Vagina (tissue), 2 donors: Measurements from ENCODE around the gene MYO19. TPM values are rescaled to one million over a fixed set of nuclear protein-coding genes. Genes with fewer than 3 reads are reported as not detected.
"Not testable (repeated sequence)": the region's sequence is repeated elsewhere in the genome, so short reads cannot be mapped to it uniquely, and the experiment has no call there.

Experiments
- DNase-seq, 2 donors: peaks; one replicate each; pipeline ENCODE4 v3.0.0-alpha.2; 2017; ENCODE audit errors: extremely low spot score in 2 of 2
- H3K27ac ChIP-seq: fragments of 200-600 bp; sonication (generic); one replicate; pipeline ENCODE4 v1.5.1; 2019
- H3K27me3 ChIP-seq: fragments of 200-600 bp; sonication (generic); one replicate; pipeline ENCODE4 v1.5.1; 2019
- H3K36me3 ChIP-seq, 2 donors: fragments of 200-600 bp; sonication (generic); one replicate each; pipeline ENCODE4 v1.5.1; 2017 to 2019
- H3K4me1 ChIP-seq: fragments of 200-600 bp; sonication (generic); one replicate; pipeline ENCODE4 v1.5.1; 2019
- H3K4me3 ChIP-seq, 2 donors: fragments of 200-600 bp; sonication (generic); 1 replicate in 1 of 2; 2 replicates in 1 of 2; pipeline ENCODE4 v1.5.1; 2016 to 2019
- H3K9me3 ChIP-seq: fragments of 200-600 bp; sonication (generic); one replicate; pipeline ENCODE4 v1.5.1; 2019
- CTCF ChIP-seq, 3 experiments: fragments of 450-650 bp in 2 of 3; fragments of 200-600 bp in 1 of 3; sonication (generic) in 1 of 3; IDR thresholded peaks; one replicate each; pipeline ENCODE4 v1.5.1; 2017 to 2019; ENCODE audit warnings: antibody characterized with exemption in 3 of 3, mild to moderate bottlenecking in 2 of 3, moderate library complexity in 2 of 3
- POLR2A ChIP-seq, 2 donors: fragments of 450-650 bp; IDR thresholded peaks; one replicate each; pipeline ENCODE4 v1.6.1; 2017; ENCODE audit warnings: antibody characterized with exemption in 2 of 2, mild to moderate bottlenecking in 2 of 2, moderate library complexity in 2 of 2
- POLR2AphosphoS5 ChIP-seq, 2 donors: sonication (generic); formaldehyde crosslinking; IDR thresholded peaks; one replicate each; pipeline ENCODE4 v1.9.0; 2017; ENCODE audit warnings: antibody characterized with exemption in 2 of 2, mild to moderate bottlenecking in 2 of 2, low read depth in 1 of 2; ENCODE audit not compliant: insufficient read depth in 1 of 2
- intact Hi-C: fragments of 100-400 bp; cut with DNase I; formaldehyde crosslinking; loops from one replicate; pipeline ENCODE4 v1.15.1; 2023
- total RNA-seq: library from RNA; depleted of rRNA; stranded (reverse); fragments of >200 nt; gene quantifications from one replicate; pipeline ENCODE4 v1.2.3, GENCODE V29; 2016

The MYO19 gene
- total RNA-seq, 1 donor from 2014 or later: 112 TPM

- Histone ChIP-seq H3K27me3 (no peaks in the 10 kb centered on the region), H3K36me3 (peaks cover 0 to 15% of the 10 kb centered on the region in 2 donors), H3K9me3 (no peaks in the 10 kb centered on the region), H3K27ac (no peak overlapping the region), H3K4me1 (no peaks in the 10 kb centered on the region), H3K4me3 (no peak overlapping the region)
- intact Hi-C loops: no loop called here
- DNase-seq: no peak
- no peak for TF ChIP-seq CTCF (IDR thresholded peaks at IDR 0.05)
- TF ChIP-seq POLR2AphosphoS5 (IDR thresholded peaks at IDR 0.05; ENCODE audit: insufficient read depth in 1 of 2, low read depth in 1 of 2): no peak
- no peak for TF ChIP-seq POLR2A (IDR thresholded peaks at IDR 0.05)
Observed at GRCh38 chr17:36511216-36511615, 23.5 kb downstream of the MYO19 start.

DNA sequence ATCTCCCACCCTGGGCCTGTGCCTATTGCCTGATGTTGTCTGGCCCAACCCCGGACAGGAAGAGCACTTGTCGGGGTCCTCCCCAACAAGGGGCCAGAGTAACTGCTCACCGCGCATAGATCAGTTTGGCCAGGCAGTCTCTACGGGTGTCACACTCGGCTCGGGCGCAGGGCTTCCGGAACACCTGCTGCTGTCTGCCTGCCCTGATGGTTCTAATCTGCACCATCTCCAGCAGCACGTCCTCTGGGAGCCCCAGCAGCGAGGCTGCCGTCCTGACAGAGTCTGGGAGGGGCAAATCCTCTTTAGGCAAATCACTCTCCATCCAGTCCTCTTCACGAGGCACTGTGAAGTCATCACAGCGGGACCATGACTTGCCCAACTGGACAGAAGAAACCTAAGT, 24.0 kb downstream of the MYO19 start:
- intact Hi-C loops: no loop called here
- H3K4me3 ChIP-seq: no peak overlapping the region
- H3K9me3 ChIP-seq: no peaks in the 10 kb centered on the region
- H3K27ac ChIP-seq: no peak overlapping the region
- no peak for DNase-seq
- no peak for TF ChIP-seq POLR2AphosphoS5 (IDR thresholded peaks at IDR 0.05; ENCODE audit: insufficient read depth in 1 of 2, low read depth in 1 of 2)
- H3K36me3 ChIP-seq: peaks cover 0 to 17% of the 10 kb centered on the region in 2 donors
- no peaks in the 10 kb centered on the region for H3K27me3 ChIP-seq
- no peaks in the 10 kb centered on the region for H3K4me1 ChIP-seq

DNA sequence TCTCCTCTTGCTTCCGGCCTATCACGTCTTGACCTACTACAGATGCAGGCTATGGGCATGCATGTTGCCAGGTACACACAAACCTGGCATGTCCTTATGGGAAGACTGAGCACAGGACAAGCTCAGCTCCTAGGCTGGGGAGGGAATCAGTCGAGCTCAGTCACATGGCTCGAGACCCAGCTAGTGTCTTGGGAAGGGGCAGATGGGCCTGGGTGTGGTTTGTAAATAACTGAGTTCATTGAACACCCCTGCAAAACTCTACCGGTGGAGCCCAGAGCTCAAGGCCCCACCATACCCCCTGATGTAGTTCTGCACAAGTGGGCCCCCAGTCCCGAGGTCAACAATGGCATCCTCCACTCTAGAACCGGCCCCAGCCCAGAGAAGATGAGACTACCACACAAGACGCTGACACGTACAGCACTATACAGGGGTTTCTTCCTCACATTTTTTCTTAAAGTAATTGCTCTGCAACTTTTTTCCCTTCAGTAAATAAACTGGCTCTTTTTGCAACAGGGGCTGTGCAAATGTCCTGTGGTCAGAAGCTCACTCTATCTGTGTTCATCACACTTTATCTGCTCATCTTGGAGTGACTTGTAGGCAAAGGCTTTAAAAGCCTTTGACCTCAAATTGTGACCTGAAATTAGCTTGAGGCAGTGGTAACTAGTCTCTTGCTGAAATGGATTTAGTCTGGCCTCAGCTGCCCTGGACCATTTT, 25.2 kb downstream of the MYO19 start:
- TF ChIP-seq POLR2A (IDR thresholded peaks at IDR 0.05) (no peak), CTCF (IDR thresholded peaks at IDR 0.05) (no peak), POLR2AphosphoS5 (IDR thresholded peaks at IDR 0.05; ENCODE audit: insufficient read depth in 1 of 2, low read depth in 1 of 2) (no peak)
- H3K4me3 ChIP-seq: no peak overlapping the region
- H3K9me3 ChIP-seq: no peaks in the 10 kb centered on the region
- intact Hi-C loops: no loop called here
- no peak for DNase-seq
- no peaks in the 10 kb centered on the region for H3K27me3 ChIP-seq
- H3K36me3 ChIP-seq: peaks cover 0 to 20% of the 10 kb centered on the region in 2 donors
- no peaks in the 10 kb centered on the region for H3K4me1 ChIP-seq
- no peak overlapping the region for H3K27ac ChIP-seq

- H3K4me3 ChIP-seq, H3K27ac ChIP-seq, DNase-seq, H3K4me1 ChIP-seq, H3K27me3 ChIP-seq, H3K9me3 ChIP-seq, intact Hi-C loops: not testable (repeated sequence)
- H3K36me3 ChIP-seq: peaks cover 0 to 29% of the 10 kb centered on the region in 2 donors
Observed at GRCh38 chr17:36508439-36508838, 26.2 kb downstream of the MYO19 start.

DNA sequence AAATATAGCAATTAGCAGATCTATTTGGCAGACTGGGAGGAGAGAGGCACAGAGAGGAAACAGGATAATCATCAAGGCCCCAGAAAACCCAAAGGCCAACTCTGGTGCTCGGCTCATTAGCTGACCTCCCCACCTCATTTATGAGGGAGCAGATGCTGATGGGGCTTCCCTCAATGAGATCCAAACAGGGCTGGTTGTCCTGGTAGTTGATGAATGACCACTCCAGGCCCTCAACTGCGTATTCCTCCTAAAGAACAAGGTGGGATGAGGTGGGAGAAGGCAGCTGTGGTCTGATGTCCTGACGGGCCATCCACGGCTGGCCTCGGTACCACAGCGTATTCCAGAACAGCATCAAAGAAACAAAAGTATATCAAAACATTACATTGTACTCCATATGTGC, 27.4 kb downstream of the MYO19 start:
- TF ChIP-seq POLR2A (IDR thresholded peaks at IDR 0.05) (no peak), POLR2AphosphoS5 (IDR thresholded peaks at IDR 0.05; ENCODE audit: insufficient read depth in 1 of 2, low read depth in 1 of 2) (no peak)
- intact Hi-C loops: no loop called here
- Histone ChIP-seq H3K27me3 (no peaks in the 10 kb centered on the region), H3K36me3 (peaks cover 0 to 40% of the 10 kb centered on the region in 2 donors), H3K27ac (no peak overlapping the region), H3K9me3 (no peaks in the 10 kb centered on the region), H3K4me3 (no peak overlapping the region), H3K4me1 (no peaks in the 10 kb centered on the region)
- DNase-seq: no peak

GRCh38 chr17:36506831-36507230, 27.8 kb downstream of the MYO19 start:
- Histone ChIP-seq H3K9me3 (no peaks in the 10 kb centered on the region), H3K27me3 (no peaks in the 10 kb centered on the region), H3K36me3 (peaks cover 0 to 40% of the 10 kb centered on the region in 2 donors), H3K4me1 (no peaks in the 10 kb centered on the region), H3K27ac (no peak overlapping the region), H3K4me3 (no peak overlapping the region)
- TF ChIP-seq CTCF (IDR thresholded peaks at IDR 0.05) (no peak), POLR2A (IDR thresholded peaks at IDR 0.05) (no peak), POLR2AphosphoS5 (IDR thresholded peaks at IDR 0.05; ENCODE audit: insufficient read depth in 1 of 2, low read depth in 1 of 2) (no peak)
- intact Hi-C loops: no loop called here
- DNase-seq: no peak
